Measurements from ENCODE around the gene SLC17A7. TPM values are rescaled to one million over a fixed set of nuclear protein-coding genes. Genes with fewer than 3 reads are reported as not detected.

Gene SLC17A7
- total and polyA plus RNA-seq, 2 of the 8 experiments (the other 6 are each of a cell fraction or from before 2014, with no cell fraction given), result 2.7 to 3.0 TPM

GRCh38 chr19:49441210-49441959 lies at the start of gene SLC17A7 (continued):
- no peak for TF ChIP-seq TAF7 (optimal IDR thresholded peaks at IDR 0.05; ENCODE audit: borderline replicate concordance, low read depth, low read length)
